Psoas muscle (tissue), 8 donors: ENCODE data around the gene TSHZ2. TPM values are rescaled to one million over a fixed set of nuclear protein-coding genes. Genes with fewer than 3 reads are reported as not detected.

Experiments used
- ATAC-seq, 4 donors: fragments of 200-7000 bp; cut with Tn5 transposase; one replicate each; pipeline ENCODE4 v1.9.1; 2020; ENCODE audit warnings: moderate library complexity in 3 of 4, mild to moderate bottlenecking in 2 of 4
- DNase-seq, 2 donors: peaks; one replicate each; pipeline ENCODE4 v3.0.0-alpha.2; 2020
- H3K27ac ChIP-seq: fragments of 200-600 bp; one replicate; pipeline ENCODE4 v1.8.0; 2022
- H3K27me3 ChIP-seq, 3 donors: fragments of 200-600 bp in 1 of 3; one replicate each; pipeline versions ENCODE4 v1.6.1 to v1.8.0; 2013 to 2022; ENCODE audit warnings: low read length in 2 of 3, mild to moderate bottlenecking in 2 of 3, moderate library complexity in 1 of 3; ENCODE audit not compliant: insufficient read depth in 3 of 3
- H3K36me3 ChIP-seq, 2 donors: fragments of 200-600 bp in 1 of 2; one replicate each; pipeline versions ENCODE4 v1.6.1 to v1.8.0; 2013 to 2022; ENCODE audit warnings: low read depth in 1 of 2, mild to moderate bottlenecking in 1 of 2, moderate library complexity in 1 of 2; ENCODE audit not compliant: insufficient read depth in 1 of 2
- H3K4me1 ChIP-seq: fragments of 200-600 bp; one replicate; pipeline ENCODE4 v1.8.0; 2022
- H3K4me3 ChIP-seq: fragments of 200-600 bp; one replicate; pipeline ENCODE4 v1.8.0; 2022; ENCODE audit warnings: mild to moderate bottlenecking
- H3K9me3 ChIP-seq: fragments of 200-600 bp; one replicate; pipeline ENCODE4 v1.8.0; 2022
- CTCF ChIP-seq: fragments of 200-600 bp; IDR thresholded peaks from one replicate; pipeline ENCODE4 v1.8.0; 2022; ENCODE audit warnings: antibody characterized with exemption
- WGBS, 3 donors: extraction: QIAGEN DNeasy Blood & Tissue Kit; methylation state at CpG; one replicate each; pipeline versions ENCODE4 v1.1.6 to v1.1.7; 2013; 5-methylcytosine and 5-hydroxymethylcytosine counted together
- intact Hi-C, 2 donors: fragments of 100-400 bp; cut with DNase I; formaldehyde crosslinking; loops; one replicate each; pipeline versions ENCODE4 v1.11.0 to v1.14.2; 2022
- polyA plus RNA-seq, 3 donors: library from polyadenylated mRNA; stranded (reverse); fragments of 200-250 nt; gene quantifications; one replicate each; pipeline ENCODE4 v1.2.3, GENCODE V29; 2013
- total RNA-seq, 4 donors: library from RNA; stranded (reverse); fragmentation: NEBNext Ultra II Directional in 2 of 4; extraction: Animal tissue kit (Norgen Biotek cat#: 25700) in 2 of 4; gene quantifications; one replicate each; pipeline versions ENCODE4 v1.2.1 to v1.2.4, GENCODE V29; 2021 to 2023
- donor health status: healthy with polysubstance abuse.
- donor health status: DM: no; HTN: no; CAD: no; lungs with moderate emphysema.
- donor health status: Bipolar disorder and iron deficiency.
- donor health status: healthy.
- donor health status: DM: yes; HTN: yes; CAD: no.
- donor health status: DM: no; HTN: no; CAD: no.
- donor health status: DM: no; HTN: no; CAD: no.
- donor health status: DM: yes; HTN: yes; CAD: no.

TSHZ2 gene
- total and polyA plus RNA-seq, 7 donors = 0.39 to 7.5 (median 1.9) TPM

GRCh38 chr20:52996658-52997057 is 24.5 kb downstream of the TSHZ2 start:
- ATAC-seq (no peak), DNase-seq (no peak)
- no peak overlapping the region for H3K4me3 ChIP-seq
- no peaks in the 10 kb centered on the region for H3K36me3 ChIP-seq
- H3K27ac ChIP-seq = no peak overlapping the region
- TF ChIP-seq CTCF = no peak
- H3K9me3 ChIP-seq = no peaks in the 10 kb centered on the region
- no peaks in the 10 kb centered on the region for H3K4me1 ChIP-seq
- intact Hi-C loops = no loop called here
- WGBS, 3 donors = 72 to 74% (median 73%) methylated on average over 6 of the region's 6 CpGs
- no peaks in the 10 kb centered on the region for H3K27me3 ChIP-seq

GRCh38 chr20:52998268-52998667 is 26.1 kb downstream of the TSHZ2 start:
- Histone ChIP-seq H3K9me3 (no peaks in the 10 kb centered on the region), H3K4me3 (no peak overlapping the region), H3K27me3 (no peaks in the 10 kb centered on the region), H3K27ac (no peak overlapping the region), H3K36me3 (no peaks in the 10 kb centered on the region), H3K4me1 (no peaks in the 10 kb centered on the region)
- 88 to 92% (median 91%) methylated on average over 6 of the region's 6 CpGs for WGBS, 3 donors
- no peak for ATAC-seq
- no peak for TF ChIP-seq CTCF
- no peak for DNase-seq
- intact Hi-C loops = no loop called here

GRCh38 chr20:52999040-52999439 is 26.9 kb downstream of the TSHZ2 start:
- intact Hi-C loops = no loop called here
- H3K27me3 ChIP-seq = no peaks in the 10 kb centered on the region
- DNase-seq = no peak
- WGBS, 3 donors = 71 to 88% (median 78%) methylated on average over 2 of the region's 2 CpGs
- H3K27ac ChIP-seq = no peak overlapping the region
- H3K4me3 ChIP-seq = no peak overlapping the region
- H3K36me3 ChIP-seq = no peaks in the 10 kb centered on the region
- no peak for TF ChIP-seq CTCF
- no peaks in the 10 kb centered on the region for H3K9me3 ChIP-seq
- H3K4me1 ChIP-seq = no peaks in the 10 kb centered on the region
- no peak for ATAC-seq

GRCh38 chr20:53001498-53002301 is 29.5 kb downstream of the TSHZ2 start:
- Histone ChIP-seq H3K4me1 (no peaks in the 10 kb centered on the region), H3K36me3 (no peaks in the 10 kb centered on the region), H3K27ac (no peak overlapping the region), H3K27me3 (no peaks in the 10 kb centered on the region), H3K4me3 (no peak overlapping the region), H3K9me3 (no peaks in the 10 kb centered on the region)
- ATAC-seq (no peak), DNase-seq (no peak)
- intact Hi-C loops = no loop called here
- no peak for TF ChIP-seq CTCF
- WGBS, 3 donors = 44 to 46% (median 44%) methylated on average over 9 of the region's 9 CpGs

DNA sequence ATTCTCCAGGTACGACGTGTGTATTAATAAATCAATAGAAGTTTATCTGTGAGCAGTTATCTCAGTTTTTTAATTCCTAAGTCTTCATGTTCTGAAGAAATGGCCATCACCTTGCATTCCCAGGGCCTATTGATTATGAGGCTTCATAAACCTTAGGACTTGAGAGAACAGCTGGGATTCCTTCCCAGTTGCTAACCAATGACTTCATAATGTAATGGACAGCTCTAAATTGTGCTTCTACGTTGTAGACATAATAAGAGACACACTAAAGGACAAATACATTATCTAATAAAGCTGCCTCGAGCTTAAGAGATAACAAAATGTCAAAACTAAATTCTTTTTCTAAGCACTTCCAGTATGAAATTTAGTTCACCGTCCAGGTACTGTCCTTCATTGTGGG is 30.6 kb downstream of the TSHZ2 start:
- 75 to 82% (median 81%) methylated on average over 5 of the region's 5 CpGs for WGBS, 3 donors
- H3K27ac ChIP-seq = no peak overlapping the region
- no peaks in the 10 kb centered on the region for H3K27me3 ChIP-seq
- no peak for ATAC-seq
- no peaks in the 10 kb centered on the region for H3K36me3 ChIP-seq
- no peak overlapping the region for H3K4me3 ChIP-seq
- H3K9me3 ChIP-seq = no peaks in the 10 kb centered on the region
- no peak for TF ChIP-seq CTCF
- no peaks in the 10 kb centered on the region for H3K4me1 ChIP-seq
- no peak for DNase-seq
- intact Hi-C loops = no loop called here
